ENCODE results near the gene MFSD6.

DNA sequence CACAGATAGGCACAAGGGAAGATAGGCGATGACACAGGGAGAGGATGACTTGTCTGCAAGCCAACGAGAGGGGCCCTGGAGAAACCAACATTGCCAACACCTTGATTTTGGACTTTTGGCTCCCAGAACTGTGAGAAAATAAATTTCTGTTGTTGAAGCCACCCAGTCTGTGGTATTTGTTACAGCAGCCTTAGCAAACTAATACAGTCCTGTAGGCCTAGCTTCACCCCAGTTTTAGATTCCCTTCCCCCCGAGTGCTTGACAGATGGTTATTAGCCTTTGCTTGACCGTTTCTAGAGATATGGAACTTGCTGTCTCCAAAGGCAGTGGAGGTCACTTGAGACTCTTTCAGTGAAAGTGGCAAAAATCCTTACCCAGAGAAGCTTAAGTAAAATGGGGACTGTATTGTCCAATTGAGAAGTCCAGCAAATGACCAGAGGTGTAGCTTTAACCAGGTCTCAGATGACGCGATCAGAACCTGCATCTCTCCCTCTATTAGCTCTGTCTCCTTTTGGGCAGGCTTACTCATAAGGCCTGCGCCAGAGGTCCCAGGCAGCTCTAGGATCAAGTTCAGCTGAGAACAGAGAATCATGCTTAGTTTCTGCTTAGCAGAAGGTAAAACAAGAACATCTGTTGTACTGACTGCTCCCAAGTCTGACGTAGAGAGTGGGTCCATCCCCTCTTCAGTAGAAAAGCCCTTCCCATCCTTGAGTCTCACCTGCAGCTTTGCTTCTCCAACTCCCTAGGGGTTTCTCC is 50.4 kb downstream of the MFSD6 start:
- TF ChIP-seq EZH2 (IDR thresholded peaks at IDR 0.05): no peak
- TF ChIP-seq POLR2AphosphoS5 (IDR thresholded peaks at IDR 0.05; ENCODE audit: borderline replicate concordance, low read depth, low read length): no peak
